K562 (cell line): ENCODE data around the gene BCL7C. TPM values are rescaled to one million over a fixed set of nuclear protein-coding genes. Genes with fewer than 3 reads are reported as not detected.
A peak's percentile ranks its signal among the peaks of the same experiment; 100 is the strongest.

Source experiments
- CSDE1 ChIP-seq, 2 experiments: fragments of 450-650 bp; IDR thresholded peaks; 2 replicates each; pipeline ENCODE4 v1.6.1; 2016; ENCODE audit warnings: mild to moderate bottlenecking in 1 of 2
- CXXC5 ChIP-seq: fragments of 250-450 bp; sonication (Bioruptor Pico); IDR thresholded peaks from 2 replicates; pipeline ENCODE4 v1.8.0; 2022; ENCODE audit warnings: inconsistent platforms, mild to moderate bottlenecking, moderate library complexity
- DDX20 ChIP-seq: fragments of 450-650 bp; IDR thresholded peaks from 2 replicates; pipeline ENCODE4 v1.6.1; 2016; ENCODE audit warnings: missing genetic modification characterization, low read depth, mild to moderate bottlenecking, missing compliant biosample characterization, moderate library complexity
- ERF ChIP-seq: fragments of 450-650 bp; formaldehyde crosslinking; IDR thresholded peaks from 2 replicates; pipeline ENCODE4 v1.4.0; 2020; ENCODE audit warnings: mild to moderate bottlenecking, mixed read lengths
- ETV5 ChIP-seq: sonication (generic); formaldehyde crosslinking; IDR thresholded peaks from 2 replicates; pipeline ENCODE4 v1.4.0; 2020; ENCODE audit warnings: low read depth, mild to moderate bottlenecking, missing genetic modification reagents
- LEF1 ChIP-seq: fragments of 450-650 bp; IDR thresholded peaks from 2 replicates; pipeline ENCODE4 v1.6.1; 2016; ENCODE audit warnings: mild to moderate bottlenecking
- NBN ChIP-seq: fragments of 450-650 bp; IDR thresholded peaks from 2 replicates; pipeline ENCODE4 v1.6.1; 2016; ENCODE audit warnings: low read depth, mild to moderate bottlenecking
- NELFE ChIP-seq: IDR thresholded peaks from 2 replicates; pipeline ENCODE4 v1.6.1; 2011; ENCODE audit warnings: mild to moderate bottlenecking; ENCODE audit not compliant: insufficient read depth, insufficient read length
- NFE2 ChIP-seq: IDR thresholded peaks from 2 replicates; pipeline ENCODE4 v1.6.1; 2014; ENCODE audit warnings: antibody characterized with exemption, low read depth
- NR1H2 ChIP-seq: sonication (generic); formaldehyde crosslinking; IDR thresholded peaks from 2 replicates; pipeline ENCODE4 v1.4.0; 2020; ENCODE audit warnings: mild to moderate bottlenecking, missing genetic modification reagents
- NUFIP1 ChIP-seq: fragments of 450-650 bp; IDR thresholded peaks from 2 replicates; pipeline ENCODE4 v1.6.1; 2018; ENCODE audit not compliant: partially characterized antibody
- POLR2B ChIP-seq: fragments of 450-650 bp; IDR thresholded peaks from 2 replicates; pipeline ENCODE4 v1.6.1; 2018; ENCODE audit warnings: low read depth; ENCODE audit not compliant: partially characterized antibody
- PYGO2 ChIP-seq: fragments of 450-650 bp; IDR thresholded peaks from 2 replicates; pipeline ENCODE4 v1.6.1; 2016; ENCODE audit warnings: mild to moderate bottlenecking, missing genetic modification characterization, moderate library complexity, missing compliant biosample characterization
- RCOR1 ChIP-seq, 2 experiments: IDR thresholded peaks; 2 replicates each; pipeline ENCODE4 v1.6.1; 2012; ENCODE audit warnings: low read depth in 2 of 2, low read length in 2 of 2, borderline replicate concordance in 1 of 2, improper control_type of control experiment in 1 of 2
- SMC3 ChIP-seq: conservative IDR thresholded peaks from 2 replicates; pipeline ENCODE4 v1.6.1; 2011; ENCODE audit warnings: low read depth, low read length, improper control_type of control experiment; ENCODE audit not compliant: insufficient read depth
- STAG1 ChIP-seq: sonication (generic); formaldehyde crosslinking; IDR thresholded peaks from 2 replicates; pipeline ENCODE4 v1.5.0; 2020; ENCODE audit warnings: missing genetic modification reagents, borderline replicate concordance
- ZNF282 ChIP-seq: sonication (generic); formaldehyde crosslinking; IDR thresholded peaks from 2 replicates; pipeline ENCODE4 v1.8.1; 2023; ENCODE audit warnings: missing genetic modification reagents
- ZNF644 ChIP-seq: fragments of 200-800 bp; sonication (Bioruptor generic); IDR thresholded peaks from 2 replicates; pipeline ENCODE4 v1.6.1; 2016; ENCODE audit warnings: low read depth, missing genetic modification characterization, missing compliant biosample characterization
- ZNF668 ChIP-seq: fragments of 250-450 bp; sonication (Bioruptor Pico); IDR thresholded peaks from 2 replicates; pipeline ENCODE4 v1.8.0; 2022; ENCODE audit warnings: mild to moderate bottlenecking, inconsistent platforms
- ZNF75A ChIP-seq: fragments of 450-650 bp; formaldehyde crosslinking; IDR thresholded peaks from 2 replicates; pipeline ENCODE4 v1.4.0; 2020; ENCODE audit warnings: mild to moderate bottlenecking
- polyA plus RNA-seq, 8 experiments: library from polyadenylated mRNA; depleted of rRNA in 4 of 8; stranded (reverse) in 5 of 8; unstranded in 3 of 8; fragments of >200 nt; fragmentation: Nextera tagmentation in 2 of 8; fragmentation: Illumina TruSeq in 1 of 8; extraction: Ambion mirVana in 2 of 8; extraction: Trizol in 1 of 8; gene quantifications; 2 replicates each; pipeline versions ENCODE4 v1.2.1 to v1.2.3, GENCODE V29; 2011 to 2014; ENCODE audit warnings: inconsistent platforms in 1 of 8, missing spikeins in 1 of 8
- total RNA-seq, 7 experiments: library from RNA; depleted of rRNA in 6 of 7; stranded (reverse); fragments of >200 nt in 6 of 7; fragmentation: Illumina TruSeq in 2 of 7; extraction: Trizol in 2 of 7; gene quantifications; 2 replicates each; pipeline versions ENCODE4 v1.2.1 to v1.2.3, GENCODE V29; 2011 to 2021; ENCODE audit warnings: low replicate concordance in 1 of 7
- TF ChIP-seq, protein P1 (sequence below): fragments of 250-450 bp; sonication (Bioruptor Pico); IDR thresholded peaks from 2 replicates; pipeline ENCODE4 v1.9.0; 2021; ENCODE audit warnings: mild to moderate bottlenecking
- TF ChIP-seq, protein P2 (sequence below): sonication (generic); formaldehyde crosslinking; IDR thresholded peaks from 2 replicates; pipeline ENCODE4 v1.8.1; 2023; ENCODE audit warnings: mild to moderate bottlenecking, missing genetic modification reagents
- TF ChIP-seq, protein P3 (sequence below): sonication (generic); formaldehyde crosslinking; IDR thresholded peaks from 2 replicates; pipeline ENCODE4 v1.8.1; 2023; ENCODE audit warnings: mild to moderate bottlenecking, missing genetic modification reagents
- TF ChIP-seq, protein P4 (sequence below): fragments of 250-450 bp; sonication (Bioruptor Pico); IDR thresholded peaks from 2 replicates; pipeline ENCODE4 v1.4.0; 2020; ENCODE audit warnings: mild to moderate bottlenecking

The BCL7C gene
- total and polyA plus RNA-seq, 9 of the 15 experiments (the other 6 are each of a cell fraction or from before 2014, with no cell fraction given), result 1.7 to 85.8 (median 19.6) TPM

DNA sequence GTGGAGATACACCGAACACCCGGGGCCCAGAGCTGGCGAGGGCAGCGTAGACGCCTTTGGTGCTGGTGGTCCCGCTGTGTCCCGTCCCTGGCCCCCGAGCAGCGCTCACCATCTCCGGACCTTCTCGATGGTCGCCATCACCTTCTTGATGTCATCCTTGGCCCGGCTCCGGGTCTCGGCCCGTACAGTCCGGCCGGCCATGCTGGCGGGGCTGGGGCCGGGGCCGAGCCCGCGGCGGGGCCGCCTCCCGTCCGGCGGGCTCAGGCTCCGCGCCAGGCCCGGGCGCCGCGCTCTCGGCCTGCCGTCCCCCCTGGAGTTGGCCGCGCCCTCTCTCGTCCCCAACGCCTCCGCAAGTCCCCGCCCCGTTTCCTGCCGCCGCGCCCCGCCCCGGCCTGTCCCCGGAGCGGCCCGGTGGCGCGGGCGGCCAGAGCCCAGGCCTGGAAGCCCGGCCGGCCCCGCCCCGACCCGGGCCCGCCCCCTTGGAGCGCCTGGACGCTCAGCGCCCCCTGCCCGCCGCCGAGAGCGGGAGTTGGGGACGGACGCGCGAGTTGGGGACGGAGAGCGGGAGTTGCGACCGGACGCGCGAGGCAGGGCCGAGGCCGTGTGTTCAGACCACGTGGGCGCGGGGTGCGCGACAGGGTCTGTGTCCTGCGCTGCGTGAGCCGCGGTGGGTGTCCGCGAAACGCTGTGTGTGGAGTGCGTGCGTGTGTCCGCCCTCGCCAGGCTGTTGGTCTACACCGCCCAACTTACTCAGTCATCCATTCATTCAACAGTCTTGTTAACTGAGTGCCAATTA is at the start of gene BCL7C (continued):
- TF ChIP-seq, protein P1, sequence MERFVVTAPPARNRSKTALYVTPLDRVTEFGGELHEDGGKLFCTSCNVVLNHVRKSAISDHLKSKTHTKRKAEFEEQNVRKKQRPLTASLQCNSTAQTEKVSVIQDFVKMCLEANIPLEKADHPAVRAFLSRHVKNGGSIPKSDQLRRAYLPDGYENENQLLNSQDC (CRISPR knock-in tag), result no peak
- TF ChIP-seq SMC3 (peak; percentile 6; the same call in 1 of the 2 replicates), NELFE (no peak), NFE2 (no peak), ZNF75A (no peak), DDX20 (tag) (no peak), CXXC5 (peak; percentile 92), NBN (peak; percentile 53; the same call in 1 of the 2 replicates), POLR2B (peak; percentile 28), ERF (CRISPR knock-in tag) (0 out of 2 replicates have a peak, but pooled peaks have one; percentile 26), ZNF668 (CRISPR knock-in tag) (peak; percentile 87; the same call in 1 of the 2 replicates), PYGO2 (tag) (no peak), NR1H2 (CRISPR knock-in tag) (peak; percentile 96), ZNF644 (tag) (0 out of 2 replicates have a peak, but pooled peaks have one; percentile 71), LEF1 (no peak), NUFIP1 (peak; percentile 76), CSDE1 (IDR thresholded peaks at IDR 0.05) (no peak; a peak in 1 of 4 replicates), STAG1 (CRISPR knock-in tag) (peak; percentile 55; the same call in 1 of the 2 replicates), RCOR1 (IDR thresholded peaks at IDR 0.05; ENCODE audit: borderline replicate concordance in 1 of 2, low read depth in 2 of 2, low read length in 2 of 2) (peak in 1 of 2 experiments; percentile 39; a peak in 2 of 4 replicates), ETV5 (CRISPR knock-in tag) (peak; percentile 91), ZNF282 (CRISPR knock-in tag) (peak; percentile 99)
- TF ChIP-seq, protein P2, sequence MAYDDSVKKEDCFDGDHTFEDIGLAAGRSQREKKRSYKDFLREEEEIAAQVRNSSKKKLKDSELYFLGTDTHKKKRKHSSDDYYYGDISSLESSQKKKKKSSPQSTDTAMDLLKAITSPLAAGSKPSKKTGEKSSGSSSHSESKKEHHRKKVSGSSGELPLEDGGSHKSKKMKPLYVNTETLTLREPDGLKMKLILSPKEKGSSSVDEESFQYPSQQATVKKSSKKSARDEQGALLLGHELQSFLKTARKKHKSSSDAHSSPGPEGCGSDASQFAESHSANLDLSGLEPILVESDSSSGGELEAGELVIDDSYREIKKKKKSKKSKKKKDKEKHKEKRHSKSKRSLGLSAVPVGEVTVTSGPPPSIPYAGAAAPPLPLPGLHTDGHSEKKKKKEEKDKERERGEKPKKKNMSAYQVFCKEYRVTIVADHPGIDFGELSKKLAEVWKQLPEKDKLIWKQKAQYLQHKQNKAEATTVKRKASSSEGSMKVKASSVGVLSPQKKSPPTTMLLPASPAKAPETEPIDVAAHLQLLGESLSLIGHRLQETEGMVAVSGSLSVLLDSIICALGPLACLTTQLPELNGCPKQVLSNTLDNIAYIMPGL (CRISPR knock-in tag), result peak; percentile 99
- TF ChIP-seq, protein P3, sequence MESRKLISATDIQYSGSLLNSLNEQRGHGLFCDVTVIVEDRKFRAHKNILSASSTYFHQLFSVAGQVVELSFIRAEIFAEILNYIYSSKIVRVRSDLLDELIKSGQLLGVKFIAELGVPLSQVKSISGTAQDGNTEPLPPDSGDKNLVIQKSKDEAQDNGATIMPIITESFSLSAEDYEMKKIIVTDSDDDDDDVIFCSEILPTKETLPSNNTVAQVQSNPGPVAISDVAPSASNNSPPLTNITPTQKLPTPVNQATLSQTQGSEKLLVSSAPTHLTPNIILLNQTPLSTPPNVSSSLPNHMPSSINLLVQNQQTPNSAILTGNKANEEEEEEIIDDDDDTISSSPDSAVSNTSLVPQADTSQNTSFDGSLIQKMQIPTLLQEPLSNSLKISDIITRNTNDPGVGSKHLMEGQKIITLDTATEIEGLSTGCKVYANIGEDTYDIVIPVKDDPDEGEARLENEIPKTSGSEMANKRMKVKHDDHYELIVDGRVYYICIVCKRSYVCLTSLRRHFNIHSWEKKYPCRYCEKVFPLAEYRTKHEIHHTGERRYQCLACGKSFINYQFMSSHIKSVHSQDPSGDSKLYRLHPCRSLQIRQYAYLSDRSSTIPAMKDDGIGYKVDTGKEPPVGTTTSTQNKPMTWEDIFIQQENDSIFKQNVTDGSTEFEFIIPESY (CRISPR knock-in tag), result peak; percentile 82
- TF ChIP-seq, protein P4, sequence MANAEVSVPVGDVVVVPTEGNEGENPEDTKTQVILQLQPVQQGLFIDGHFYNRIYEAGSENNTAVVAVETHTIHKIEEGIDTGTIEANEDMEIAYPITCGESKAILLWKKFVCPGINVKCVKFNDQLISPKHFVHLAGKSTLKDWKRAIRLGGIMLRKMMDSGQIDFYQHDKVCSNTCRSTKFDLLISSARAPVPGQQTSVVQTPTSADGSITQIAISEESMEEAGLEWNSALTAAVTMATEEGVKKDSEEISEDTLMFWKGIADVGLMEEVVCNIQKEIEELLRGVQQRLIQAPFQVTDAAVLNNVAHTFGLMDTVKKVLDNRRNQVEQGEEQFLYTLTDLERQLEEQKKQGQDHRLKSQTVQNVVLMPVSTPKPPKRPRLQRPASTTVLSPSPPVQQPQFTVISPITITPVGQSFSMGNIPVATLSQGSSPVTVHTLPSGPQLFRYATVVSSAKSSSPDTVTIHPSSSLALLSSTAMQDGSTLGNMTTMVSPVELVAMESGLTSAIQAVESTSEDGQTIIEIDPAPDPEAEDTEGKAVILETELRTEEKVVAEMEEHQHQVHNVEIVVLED (CRISPR knock-in tag), result peak; percentile 43; the same call in 1 of the 2 replicates
